HCT116 (cell line): ENCODE results near the gene HIVEP3.

Experiments used
- CEBPB ChIP-seq: IDR thresholded peaks from 2 replicates; pipeline ENCODE4 v1.6.1; 2012; ENCODE audit warnings: low read depth
- CTCF ChIP-seq, 3 experiments: fragments of 200-600 bp in 1 of 3; sonication (generic) in 1 of 3; IDR thresholded peaks in 2 of 3; conservative IDR thresholded peaks in 1 of 3; 2 replicates each; pipeline ENCODE4 v1.5.1; 2012 to 2017; ENCODE audit warnings: low read depth in 2 of 3, low read length in 2 of 3, antibody characterized with exemption in 1 of 3, borderline replicate concordance in 1 of 3, control low read depth in 1 of 3, mild to moderate bottlenecking in 1 of 3, mixed read lengths in 1 of 3, mixed run types in 1 of 3, moderate library complexity in 1 of 3; ENCODE audit not compliant: insufficient read depth in 1 of 3
- EZH2phosphoT487 ChIP-seq: fragments of 200-600 bp; IDR thresholded peaks from 2 replicates; pipeline ENCODE4 v1.6.1; 2018; ENCODE audit warnings: antibody characterized with exemption, borderline replicate concordance
- MAX ChIP-seq: IDR thresholded peaks from 2 replicates; pipeline ENCODE4 v1.6.1; 2012
- POLR2AphosphoS5 ChIP-seq: IDR thresholded peaks from 2 replicates; pipeline ENCODE4 v1.6.1; 2011; ENCODE audit warnings: mild to moderate bottlenecking, low read depth, low read length, moderate library complexity
- RAD21 ChIP-seq: IDR thresholded peaks from 2 replicates; pipeline ENCODE4 v1.6.1; 2012; ENCODE audit warnings: low read depth, mild to moderate bottlenecking
- ZFX ChIP-seq: fragments of 450-650 bp; IDR thresholded peaks from 2 replicates; pipeline ENCODE4 v1.6.1; 2017
- TF ChIP-seq, protein P1 (sequence below): IDR thresholded peaks from 2 replicates; pipeline ENCODE4 v1.6.1; 2012

GRCh38 chr1:41632781-41633575, 285.7 kb downstream of the HIVEP3 start:
- no peak for TF ChIP-seq CTCF (IDR thresholded peaks at IDR 0.05 in 2 of 3, conservative IDR thresholded peaks at IDR 0.05 in 1 of 3; ENCODE audit: borderline replicate concordance in 1 of 3, insufficient read depth in 1 of 3, low read depth in 2 of 3, low read length in 2 of 3)
- TF ChIP-seq ZFX, result no peak
- no peak for TF ChIP-seq EZH2phosphoT487
- TF ChIP-seq, protein P1, sequence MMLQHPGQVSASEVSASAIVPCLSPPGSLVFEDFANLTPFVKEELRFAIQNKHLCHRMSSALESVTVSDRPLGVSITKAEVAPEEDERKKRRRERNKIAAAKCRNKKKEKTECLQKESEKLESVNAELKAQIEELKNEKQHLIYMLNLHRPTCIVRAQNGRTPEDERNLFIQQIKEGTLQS, result no peak
- TF ChIP-seq CEBPB, result no peak
- TF ChIP-seq POLR2AphosphoS5, result no peak
- TF ChIP-seq RAD21, result no peak
- TF ChIP-seq MAX, result no peak
